GM08714 (cell line): Measurements from ENCODE around the gene GSN.

Experiments used
- H3K4me3 ChIP-seq: fragments of 200-500 bp; sonication (Bioruptor generic); 2 replicates; pipeline ENCODE4 v1.5.1; 2014; ENCODE audit warnings: mild to moderate bottlenecking, low read length, inconsistent platforms
- ZNF274 ChIP-seq: IDR thresholded peaks from 2 replicates; pipeline ENCODE4 v1.6.1; 2012; ENCODE audit warnings: mild to moderate bottlenecking, low read depth, low read length

Gene GSN

DNA sequence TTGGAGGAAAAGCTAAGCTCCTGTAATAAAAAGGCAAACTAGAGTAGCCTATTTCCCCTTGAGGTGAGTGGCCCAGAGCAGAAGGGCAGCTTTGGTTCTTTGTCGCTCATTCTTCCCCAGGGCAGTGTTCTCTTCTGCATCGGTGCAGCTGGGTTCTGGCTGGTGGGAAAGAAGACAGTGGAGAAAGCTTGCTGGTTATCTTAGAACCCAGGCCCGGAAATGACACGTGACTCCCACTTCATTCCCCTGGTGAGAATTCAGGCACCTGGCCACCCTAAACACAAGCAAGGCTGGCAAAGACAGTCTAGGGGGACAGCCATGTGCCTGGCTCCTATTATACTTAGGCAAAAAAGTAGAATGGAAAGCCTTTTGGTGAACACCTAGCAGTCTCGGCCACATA, 32.5 kb upstream of the GSN start:
- no peak overlapping the region for H3K4me3 ChIP-seq
- TF ChIP-seq ZNF274, result no peak

DNA sequence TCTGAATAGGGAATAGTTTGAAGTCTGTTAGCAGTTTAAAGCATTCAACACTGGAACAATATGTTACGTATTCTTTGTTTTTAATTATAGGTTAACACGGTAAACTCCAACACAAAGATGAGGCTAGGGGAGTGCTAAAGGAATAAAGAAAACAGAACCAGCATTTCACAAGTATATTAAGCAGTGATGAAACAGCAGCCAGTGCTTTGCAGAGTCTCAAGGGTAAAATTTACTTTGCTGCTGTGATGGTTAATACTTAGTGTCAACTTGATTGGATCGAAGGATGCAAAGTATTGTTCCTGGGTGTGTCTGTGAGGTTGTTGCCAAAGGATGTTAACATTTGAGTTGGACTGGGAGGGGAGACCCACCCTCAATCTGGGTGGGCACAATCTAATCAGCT, 30.0 kb upstream of the GSN start:
- TF ChIP-seq ZNF274, result no peak
- no peak overlapping the region for H3K4me3 ChIP-seq

DNA sequence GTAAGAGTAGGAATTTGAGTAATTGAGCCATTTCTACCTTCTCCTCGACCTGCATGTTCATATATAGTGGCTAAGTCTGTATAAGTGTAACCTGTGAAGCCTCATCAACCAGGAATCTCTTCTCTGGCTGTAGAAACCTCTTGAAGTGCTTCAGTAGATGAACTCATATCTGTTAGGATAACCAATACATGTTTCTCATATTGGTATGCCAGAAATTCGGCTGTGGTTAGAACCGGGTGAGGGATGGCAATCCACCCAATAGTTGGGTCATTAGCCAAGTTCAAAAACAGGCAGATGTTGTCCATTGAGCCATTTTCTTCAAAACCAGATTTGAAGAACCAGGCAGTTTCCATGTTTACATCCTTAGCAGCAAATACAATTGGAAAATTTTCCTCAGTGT, 28.9 kb upstream of the GSN start:
- no peak for TF ChIP-seq ZNF274
- H3K4me3 ChIP-seq, result no peak overlapping the region

DNA sequence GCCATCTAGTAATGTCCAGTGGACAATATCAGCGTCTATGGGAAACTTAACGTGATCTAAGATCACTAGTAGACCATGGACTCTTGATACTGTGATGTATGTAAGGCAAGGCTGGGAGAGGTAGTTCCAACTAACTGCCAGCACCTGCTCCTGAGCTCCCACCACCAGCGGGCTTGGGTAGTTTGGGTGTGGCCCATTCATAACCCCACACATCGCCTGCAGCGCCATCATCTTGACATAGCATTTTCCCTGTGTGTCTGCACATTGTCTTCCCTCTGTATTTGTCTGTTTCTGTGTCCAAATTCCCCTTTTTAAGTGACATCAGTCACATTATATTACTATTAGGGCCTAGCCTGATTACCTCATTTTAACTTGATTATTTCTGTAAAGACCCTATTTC, 28.1 kb upstream of the GSN start:
- H3K4me3 ChIP-seq, result no peak overlapping the region
- no peak for TF ChIP-seq ZNF274

DNA sequence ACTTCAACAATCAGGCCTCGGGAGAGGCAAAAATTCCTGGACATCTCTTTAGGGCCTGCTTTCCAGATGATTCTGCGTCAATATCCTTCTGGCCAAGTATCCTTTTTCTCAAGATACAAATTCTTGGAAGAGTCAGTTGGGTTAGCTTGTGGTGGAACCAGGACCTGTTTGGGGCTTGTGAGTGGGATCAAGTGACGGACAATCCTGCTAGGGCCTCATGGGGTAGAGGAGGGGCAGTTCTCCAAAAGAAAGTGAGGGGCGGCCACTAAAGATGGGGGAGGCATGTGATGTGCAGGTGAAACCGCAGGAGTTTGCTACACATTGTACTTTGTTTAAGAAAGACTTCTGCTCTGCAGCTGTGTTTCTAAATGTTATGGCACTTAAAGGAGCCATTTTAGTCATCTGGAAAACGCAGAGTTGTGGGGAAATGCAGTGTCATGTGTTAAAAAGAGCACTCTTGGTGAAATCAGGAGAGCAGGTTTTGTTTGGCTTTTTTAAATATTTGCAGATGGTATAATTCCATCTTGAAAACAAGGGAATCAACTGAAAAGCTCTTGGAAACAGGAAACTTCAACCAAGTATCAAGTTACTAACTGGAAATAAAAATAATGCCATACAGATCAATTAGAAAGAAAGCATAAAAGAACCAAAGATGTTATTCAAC, 27.4 kb upstream of the GSN start:
- TF ChIP-seq ZNF274, result no peak
- H3K4me3 ChIP-seq, result no peak overlapping the region

DNA sequence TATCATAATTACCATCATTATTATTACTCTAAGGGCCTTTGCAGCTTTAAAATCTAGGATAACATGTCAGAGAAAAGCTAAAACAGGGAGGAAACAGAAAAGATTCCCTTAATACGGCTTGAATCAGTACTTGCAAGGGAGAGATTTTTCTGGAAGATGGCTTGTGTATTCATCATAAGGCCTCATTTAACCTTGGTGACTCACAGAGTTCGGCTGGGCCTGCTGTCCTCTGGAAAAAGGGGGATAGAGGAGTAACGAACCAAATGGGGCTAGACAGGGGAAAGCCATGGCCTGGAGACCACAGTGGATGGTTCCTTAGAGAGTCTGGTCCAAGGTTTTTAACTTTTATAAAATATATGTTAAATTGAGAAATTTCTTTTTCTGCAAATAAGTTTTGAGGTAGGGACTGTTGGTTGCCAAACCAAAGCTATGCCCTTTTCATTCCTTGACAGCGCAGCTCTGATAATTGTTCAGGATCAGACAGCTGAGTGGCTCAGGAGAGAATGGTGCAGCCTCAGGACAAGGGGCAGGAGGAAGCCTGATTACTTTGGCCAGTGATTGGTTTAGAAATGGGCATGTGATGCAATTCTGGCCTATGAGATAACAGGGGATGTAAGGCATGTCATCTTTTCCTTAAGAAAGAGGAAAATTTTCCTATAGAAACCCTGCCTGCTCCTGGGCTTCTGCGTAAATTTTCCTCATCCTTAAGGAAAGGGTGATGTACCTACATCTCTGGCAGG, 25.6 kb upstream of the GSN start:
- H3K4me3 ChIP-seq, result no peak overlapping the region
- no peak for TF ChIP-seq ZNF274

DNA sequence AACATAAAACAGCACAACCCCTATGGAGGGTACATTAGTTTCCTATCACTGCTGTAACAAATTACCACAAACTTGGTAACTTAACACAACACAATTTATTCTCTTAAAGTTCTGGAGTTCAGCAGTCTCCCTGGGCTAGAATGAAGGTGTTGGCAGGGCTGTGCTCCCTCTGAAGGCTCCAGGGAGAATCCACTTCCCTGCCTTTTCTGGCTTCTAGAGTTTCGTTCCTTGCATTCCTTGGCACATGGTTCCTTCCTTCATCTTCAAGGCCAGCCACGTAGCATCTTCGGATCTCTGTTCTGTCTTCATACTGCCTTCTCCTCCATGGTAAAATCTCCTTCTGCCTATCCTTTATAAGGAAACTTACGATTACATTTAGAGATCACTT, 25.0 kb upstream of the GSN start:
- H3K4me3 ChIP-seq, result no peak overlapping the region
- no peak for TF ChIP-seq ZNF274

DNA sequence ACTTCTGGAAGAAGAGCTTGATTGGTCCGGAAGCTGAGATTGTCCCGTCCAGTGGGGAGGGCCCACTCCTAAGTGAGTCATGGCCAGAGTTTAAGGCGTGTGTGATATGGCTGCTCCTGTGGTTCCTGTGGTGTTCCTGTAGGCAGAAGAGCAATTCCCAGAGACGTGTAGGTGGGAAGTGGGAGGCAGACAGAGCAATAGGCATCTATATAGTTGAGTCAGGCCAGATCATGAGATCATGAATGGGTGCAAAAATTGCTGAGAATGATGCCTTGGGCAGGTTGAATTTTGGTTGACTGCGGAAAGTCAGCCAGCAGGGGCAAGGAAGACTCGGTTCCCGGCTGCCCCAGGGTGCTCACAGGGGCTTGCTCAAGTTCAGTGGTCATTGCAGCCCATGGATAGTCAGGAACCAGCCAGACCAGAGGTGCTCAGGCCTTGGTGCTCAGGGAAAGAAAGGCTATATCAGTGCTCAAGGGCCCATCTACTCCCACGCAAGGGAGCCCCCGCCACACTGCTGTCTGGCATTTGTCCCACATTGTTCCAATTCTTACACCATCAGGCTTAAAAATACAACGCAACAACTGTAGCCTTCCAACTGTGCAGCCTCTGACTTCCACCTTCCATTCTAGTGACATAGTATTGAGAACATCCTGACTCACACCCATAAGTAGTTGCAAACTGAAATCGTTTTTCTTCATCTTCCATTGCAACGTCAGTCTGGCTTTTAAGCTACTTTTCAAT, 21.0 kb upstream of the GSN start:
- no peak for TF ChIP-seq ZNF274
- H3K4me3 ChIP-seq, result no peak overlapping the region

DNA sequence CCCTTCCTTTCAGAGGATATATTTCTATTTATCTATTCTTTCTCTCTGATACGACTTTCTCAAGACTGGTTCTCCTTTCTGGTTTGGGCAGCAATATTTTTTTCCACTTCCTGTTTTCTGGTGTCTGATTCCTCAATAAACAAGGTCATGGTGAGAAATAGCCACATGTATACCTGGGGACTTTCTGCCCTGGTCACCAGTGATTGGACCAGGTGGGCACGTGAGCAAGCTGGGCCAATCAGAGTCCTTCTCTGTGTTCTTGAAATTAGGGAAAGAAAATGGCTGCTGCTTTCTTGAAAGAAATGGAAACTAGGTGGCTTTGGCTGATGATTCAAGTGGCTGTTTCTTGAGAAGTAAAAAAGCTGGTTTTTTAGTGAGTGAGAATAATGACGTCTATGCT, 18.4 kb upstream of the GSN start:
- no peak overlapping the region for H3K4me3 ChIP-seq
- TF ChIP-seq ZNF274, result no peak

DNA sequence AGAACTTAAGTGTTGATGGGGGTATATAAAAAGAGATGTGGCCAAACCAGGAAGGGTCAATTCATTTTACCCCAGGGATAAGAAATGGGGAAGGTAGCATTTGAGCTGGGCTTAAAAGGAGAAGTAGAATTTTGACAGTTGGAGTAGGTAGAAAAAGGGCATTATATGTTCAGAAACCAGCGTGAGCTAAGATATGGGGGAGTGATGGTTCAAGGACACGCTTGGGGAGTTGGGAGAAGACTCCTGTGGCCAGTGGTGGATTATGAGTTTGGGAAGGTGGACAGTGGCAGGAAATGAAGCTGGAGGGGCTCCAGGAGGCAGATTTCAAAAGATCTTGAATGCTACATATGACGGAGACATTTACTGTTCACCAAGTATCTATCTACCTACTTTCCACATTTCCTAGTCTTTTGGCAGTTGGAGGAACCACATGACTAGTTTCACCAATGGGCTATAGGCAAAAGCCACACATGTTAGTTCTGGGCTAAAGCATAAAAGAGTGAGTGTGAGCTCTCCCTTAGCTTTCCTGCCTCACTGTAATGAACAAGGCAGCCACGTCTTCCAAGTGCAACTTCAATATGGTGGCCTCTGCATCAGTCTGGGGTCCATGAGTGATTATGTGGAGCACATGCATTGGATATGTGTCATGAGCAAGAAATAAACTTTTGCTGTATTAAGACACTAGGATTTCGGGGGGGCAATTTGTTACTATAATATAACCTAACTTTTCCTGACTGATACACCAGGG, 15.7 kb upstream of the GSN start:
- no peak for TF ChIP-seq ZNF274
- no peak overlapping the region for H3K4me3 ChIP-seq

DNA sequence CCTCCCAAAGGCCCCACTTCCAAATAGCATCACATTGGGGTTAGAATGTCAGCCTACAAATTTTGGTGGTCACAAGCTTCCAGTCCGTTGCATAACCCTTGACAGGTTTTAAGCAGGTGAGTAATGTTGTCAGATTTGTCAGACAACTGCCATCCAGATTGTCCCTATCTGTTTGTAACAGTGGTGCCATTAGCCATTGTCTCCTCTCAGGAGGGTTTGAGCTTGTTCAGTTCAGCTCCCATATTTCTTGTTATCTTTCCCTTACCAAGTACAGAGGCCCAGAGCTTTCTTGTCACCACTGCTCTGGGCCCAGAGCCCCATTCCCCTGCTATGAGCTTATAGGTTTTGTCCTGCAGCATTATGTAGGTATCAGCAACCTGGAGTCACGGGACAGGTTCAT, 14.8 kb upstream of the GSN start:
- no peak for TF ChIP-seq ZNF274
- H3K4me3 ChIP-seq, result no peak overlapping the region

DNA sequence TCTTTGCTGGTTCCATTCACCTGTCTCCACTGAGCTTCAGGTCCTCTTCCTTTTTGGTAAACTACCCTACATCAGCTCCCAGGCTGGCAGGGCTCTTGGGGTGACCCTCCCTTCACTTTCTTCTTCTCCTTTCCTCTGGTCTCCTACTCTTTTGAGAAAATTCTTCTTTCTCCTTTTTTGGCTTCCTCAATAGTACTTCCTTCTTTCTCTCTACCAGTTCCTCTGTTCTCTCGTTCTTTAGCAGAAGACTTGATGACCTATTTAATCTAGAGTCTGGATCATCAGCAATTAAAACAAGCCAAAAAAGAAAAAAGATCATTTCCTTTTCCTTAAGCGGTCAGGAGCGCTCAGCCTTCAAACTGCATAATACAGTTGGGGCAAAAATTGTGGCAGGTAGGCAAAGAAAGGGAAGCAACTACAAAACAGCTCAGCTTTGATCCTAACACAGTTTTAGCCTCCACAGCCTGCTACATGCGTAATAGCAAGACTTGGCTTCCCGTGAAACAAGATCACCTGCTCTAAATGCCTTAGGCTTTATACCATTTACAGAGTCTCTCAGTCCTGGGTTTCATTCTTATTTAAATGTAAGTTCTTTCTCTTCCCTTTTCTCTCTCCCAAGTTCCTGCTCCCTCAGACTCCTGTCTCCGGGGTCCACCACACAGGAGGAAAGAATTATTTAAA, 14.0 kb upstream of the GSN start:
- no peak for TF ChIP-seq ZNF274
- H3K4me3 ChIP-seq, result no peak overlapping the region

DNA sequence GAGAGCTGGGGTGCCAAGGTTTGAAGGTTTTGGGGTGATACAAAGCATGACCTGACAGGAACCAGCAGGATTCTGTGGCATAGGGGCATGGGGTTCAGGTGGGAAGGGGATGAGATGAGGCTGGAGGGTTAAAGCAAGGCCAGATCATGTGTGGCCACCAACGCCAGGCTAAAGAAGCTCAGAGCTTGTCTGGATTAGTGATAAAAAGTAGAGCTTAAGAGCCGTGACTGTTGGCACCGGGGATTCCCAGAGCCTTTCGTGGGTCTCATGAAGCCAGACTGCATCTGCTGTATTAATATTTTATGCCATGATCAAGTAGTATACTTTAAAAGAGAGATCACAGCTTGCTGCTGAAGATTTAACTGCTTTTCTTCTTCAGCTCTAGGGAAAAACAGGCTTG, 8.5 kb upstream of the GSN start:
- no peak overlapping the region for H3K4me3 ChIP-seq
- TF ChIP-seq ZNF274, result no peak

DNA sequence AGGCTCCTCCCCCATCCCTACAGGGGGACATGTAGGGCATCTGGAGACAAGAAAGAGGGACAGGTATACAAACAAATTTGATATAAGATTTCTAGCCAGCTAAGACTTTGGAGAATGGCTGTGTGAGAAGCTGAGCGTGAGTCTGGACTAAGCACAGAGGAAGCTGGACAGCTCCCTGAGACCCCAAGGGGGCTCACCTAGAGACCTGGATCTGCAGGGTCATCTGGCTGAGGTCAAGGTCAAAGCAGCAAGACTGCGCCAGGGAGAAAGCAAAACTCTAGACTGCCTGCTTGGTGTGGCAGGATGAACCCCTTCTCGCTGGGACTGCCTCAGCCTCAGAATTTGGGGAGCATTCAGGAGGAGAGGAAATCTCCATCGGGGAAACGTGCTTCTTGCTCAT, 8.0 kb upstream of the GSN start:
- no peak for TF ChIP-seq ZNF274
- no peak overlapping the region for H3K4me3 ChIP-seq
